WI38 (cell line): ENCODE results near the gene CDKL1.

ENCODE experiments used
- H3K4me3 ChIP-seq: 2 replicates; pipeline ENCODE4 v1.5.1; 2011; ENCODE audit warnings: low read depth, mild to moderate bottlenecking, control low read depth, low read length
- CTCF ChIP-seq: IDR thresholded peaks from 2 replicates; pipeline ENCODE4 v1.5.1; 2012; ENCODE audit warnings: low read depth, mild to moderate bottlenecking, control low read depth, low read length

The CDKL1 gene

GRCh38 chr14:50396631-50397389 is at the start of gene CDKL1:
TSS of gene CDKL1 (minus strand) at chr14:50396881. CDS start at chr14:50395868, 1,013 bp downstream.
- no peak for TF ChIP-seq CTCF

GRCh38 chr14:50434528-50434927 is 37.8 kb upstream of the CDKL1 start:
- no peak for TF ChIP-seq CTCF
- H3K4me3 ChIP-seq: no peak overlapping the region

More at GRCh38 chr14:50396631-50397389, at the start of gene CDKL1:
- peak within 1 kb of the TSS; percentile 64 for H3K4me3 ChIP-seq

GRCh38 chr14:50432131-50432530 is 35.5 kb upstream of the CDKL1 start:
- H3K4me3 ChIP-seq: no peak overlapping the region
- no peak for TF ChIP-seq CTCF

- TF ChIP-seq CTCF: no peak
- no peak overlapping the region for H3K4me3 ChIP-seq
Measured at GRCh38 chr14:50425816-50426215, 29.1 kb upstream of the CDKL1 start.

- H3K4me3 ChIP-seq: no peak overlapping the region
- TF ChIP-seq CTCF: no peak
Measured at GRCh38 chr14:50425105-50425504, 28.4 kb upstream of the CDKL1 start.

GRCh38 chr14:50423529-50423928 is 26.8 kb upstream of the CDKL1 start:
- TF ChIP-seq CTCF: no peak
- no peak overlapping the region for H3K4me3 ChIP-seq

- H3K4me3 ChIP-seq: no peak overlapping the region
- no peak for TF ChIP-seq CTCF
Measured at GRCh38 chr14:50421499-50421898, 24.8 kb upstream of the CDKL1 start.
